SIG-M5 (cell line): ENCODE data around the gene UTS2.

Experiments
- DNase-seq: peaks from one replicate; lab custom pipeline; 2025; lab: John Stamatoyannopoulos, UW

UTS2 gene, protein sequence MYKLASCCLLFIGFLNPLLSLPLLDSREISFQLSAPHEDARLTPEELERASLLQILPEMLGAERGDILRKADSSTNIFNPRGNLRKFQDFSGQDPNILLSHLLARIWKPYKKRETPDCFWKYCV

DNA sequence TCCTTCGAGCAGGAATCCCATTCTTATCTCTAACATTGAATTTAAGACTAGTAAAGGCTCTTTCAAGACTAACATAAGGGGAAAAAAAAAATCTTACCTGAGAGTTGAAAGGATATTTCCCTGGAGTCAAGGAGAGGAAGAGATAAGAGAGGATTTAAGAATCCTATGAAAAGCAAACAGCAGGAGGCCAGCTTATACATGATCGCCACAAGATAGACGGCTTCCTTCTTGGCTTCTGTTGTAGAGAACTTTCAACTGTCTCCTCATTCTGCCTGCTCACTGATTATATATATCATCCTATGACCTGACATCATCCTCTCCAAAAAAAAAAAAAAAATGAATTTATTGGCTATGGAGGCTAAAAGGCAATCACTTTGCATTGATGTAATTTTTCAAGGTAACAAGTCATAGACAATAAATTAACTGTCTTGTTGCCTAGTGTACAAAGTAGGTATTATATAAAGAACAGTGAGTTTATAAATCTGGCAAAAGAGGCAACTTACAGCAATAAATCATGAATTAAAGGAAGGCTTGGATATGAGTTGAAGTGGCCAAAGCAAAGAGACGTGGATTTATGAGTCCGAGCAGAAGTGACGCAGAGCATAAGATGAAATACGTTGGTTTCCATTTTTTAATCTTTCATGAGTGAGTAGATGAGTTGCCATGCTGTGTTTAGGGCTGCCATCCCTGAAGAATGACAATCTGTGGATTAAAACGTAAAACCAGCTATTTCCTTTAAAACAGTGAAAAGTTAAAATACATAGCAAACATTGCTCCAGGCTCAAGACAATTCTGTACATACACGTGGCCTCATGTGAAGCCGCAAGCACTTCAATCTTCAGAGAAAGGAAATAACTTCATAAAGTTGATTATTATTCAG is at the start of gene UTS2:
UTS2 (minus strand) TSS at position 262 of the 880 bp plus-strand sequence; CDS start at position 200, 62 bp downstream.
- DNase-seq, result no peak

DNA sequence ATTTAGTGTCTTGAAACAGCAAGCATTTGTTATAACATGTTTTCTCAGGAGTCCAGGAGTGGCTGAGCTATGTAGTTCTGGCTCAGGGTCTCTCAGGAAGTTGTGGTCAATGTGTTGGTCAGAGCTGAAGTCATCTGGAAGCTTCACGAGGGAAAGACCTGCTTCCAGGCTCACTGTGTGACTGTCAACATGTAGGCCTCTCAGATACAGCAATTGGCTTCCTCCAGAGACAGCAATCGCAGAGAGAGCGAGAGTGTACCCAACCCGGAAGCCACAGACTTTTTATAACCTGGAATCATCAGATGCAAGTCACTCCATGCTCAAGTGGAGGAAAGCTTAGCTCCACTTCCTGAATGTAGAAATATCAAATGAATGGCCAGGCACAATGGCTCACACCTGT is 46.9 kb upstream of the UTS2 start:
- DNase-seq, result no peak

DNA sequence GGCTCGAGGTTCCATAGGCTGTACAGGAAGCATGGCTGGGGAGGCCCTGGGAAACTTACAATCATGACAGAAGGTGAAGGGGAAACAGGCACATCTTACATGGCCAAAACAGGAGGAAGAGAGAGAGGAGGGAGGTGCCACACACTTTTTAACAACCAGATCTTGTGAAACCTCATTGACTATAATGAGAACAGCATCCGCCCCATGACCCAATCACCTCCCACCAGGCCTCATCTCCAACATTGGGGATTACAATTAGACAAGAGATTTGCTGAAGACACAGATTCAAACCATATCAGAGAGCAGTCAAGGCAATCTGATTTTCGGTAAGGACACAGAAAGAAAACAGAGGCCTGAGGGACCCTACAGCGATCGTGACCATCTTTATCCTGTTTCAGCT is 46.1 kb upstream of the UTS2 start:
- DNase-seq, result no peak

DNA sequence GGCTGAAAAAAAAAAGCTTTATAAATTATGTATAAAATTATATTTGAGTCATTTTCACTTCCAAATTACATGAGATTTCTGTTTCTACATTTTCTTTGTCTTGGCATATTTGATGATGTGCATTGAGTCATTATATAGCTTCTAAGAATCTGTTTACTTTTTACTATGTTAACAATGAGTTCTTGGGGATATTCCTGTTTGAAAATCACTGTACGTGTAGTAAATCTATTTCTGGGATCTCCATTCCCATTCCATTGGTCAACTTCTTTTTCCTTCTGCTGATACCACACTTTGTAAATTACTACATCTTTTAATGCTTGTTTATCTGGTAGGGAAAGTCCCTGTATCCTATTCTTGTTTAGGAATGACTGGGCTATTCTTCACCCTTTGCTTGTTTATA is 44.1 kb upstream of the UTS2 start:
- DNase-seq, result no peak

DNA sequence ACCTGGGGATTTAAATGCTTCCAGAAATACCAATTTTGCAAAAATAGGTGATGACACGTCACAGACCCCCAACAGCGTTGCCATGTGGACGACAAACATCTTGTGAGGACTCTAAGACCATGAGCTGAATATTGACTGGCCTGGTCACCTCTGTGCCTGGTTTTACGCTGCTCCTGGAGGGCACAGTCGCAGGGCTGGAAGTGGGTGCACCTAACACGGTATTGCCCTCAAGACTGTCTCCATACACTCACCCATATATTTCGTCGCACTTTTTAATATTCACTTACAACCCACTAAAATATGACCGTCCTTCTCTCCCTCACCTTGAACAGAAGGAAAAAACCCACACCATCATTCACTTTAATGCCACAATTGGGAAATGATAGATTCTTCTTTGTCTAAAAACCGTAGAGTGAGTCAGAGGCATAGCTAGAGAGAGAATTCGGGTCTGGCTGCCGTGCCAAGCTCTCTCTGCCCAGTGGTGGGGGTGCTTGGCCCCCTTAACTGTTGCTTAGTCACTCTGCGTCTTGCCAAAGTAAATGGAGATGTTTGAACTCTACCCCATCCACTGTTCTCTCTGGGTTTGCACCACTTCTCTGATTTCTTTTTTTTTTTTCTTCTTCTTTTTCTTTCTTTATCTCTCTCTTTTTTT is 40.8 kb upstream of the UTS2 start:
- DNase-seq, result no peak

DNA sequence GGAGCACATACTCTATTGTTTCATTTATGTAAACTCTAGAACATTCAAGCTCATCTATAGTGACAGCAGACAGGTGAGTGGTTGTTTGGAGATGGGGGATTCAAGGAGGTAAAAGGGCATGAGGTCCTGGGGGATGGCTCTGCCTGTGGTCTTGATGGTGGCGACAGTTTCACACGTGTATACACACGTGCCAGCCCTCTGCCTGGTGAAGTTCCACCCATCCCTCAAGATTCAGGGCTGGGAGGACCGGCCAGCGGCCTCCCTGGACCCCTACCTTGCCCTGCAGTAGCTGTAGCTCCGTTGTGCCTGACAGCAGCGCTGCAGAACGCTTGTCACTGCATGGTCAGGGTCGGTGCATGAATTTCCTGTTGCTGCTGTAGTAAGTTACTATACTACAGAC is 38.9 kb upstream of the UTS2 start:
- no peak for DNase-seq

DNA sequence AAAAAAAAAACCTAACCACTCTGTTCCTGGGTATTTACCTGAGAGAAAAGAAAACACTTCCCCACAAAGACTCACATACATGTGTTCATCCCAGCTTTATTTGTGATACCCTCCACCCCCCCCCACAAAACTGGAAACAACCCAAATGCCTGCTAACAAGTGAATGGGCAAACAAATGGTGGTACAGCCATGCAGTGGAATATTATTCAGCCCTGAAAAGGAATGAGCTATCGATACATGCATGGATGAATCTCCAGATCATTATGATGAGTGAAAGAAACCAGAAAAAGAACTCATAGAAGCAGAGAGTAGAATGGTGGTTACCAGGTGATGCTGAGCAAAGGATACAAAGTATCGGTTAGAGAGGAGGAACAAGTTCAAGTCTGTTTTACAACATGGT is 38.0 kb upstream of the UTS2 start:
- DNase-seq, result no peak

DNA sequence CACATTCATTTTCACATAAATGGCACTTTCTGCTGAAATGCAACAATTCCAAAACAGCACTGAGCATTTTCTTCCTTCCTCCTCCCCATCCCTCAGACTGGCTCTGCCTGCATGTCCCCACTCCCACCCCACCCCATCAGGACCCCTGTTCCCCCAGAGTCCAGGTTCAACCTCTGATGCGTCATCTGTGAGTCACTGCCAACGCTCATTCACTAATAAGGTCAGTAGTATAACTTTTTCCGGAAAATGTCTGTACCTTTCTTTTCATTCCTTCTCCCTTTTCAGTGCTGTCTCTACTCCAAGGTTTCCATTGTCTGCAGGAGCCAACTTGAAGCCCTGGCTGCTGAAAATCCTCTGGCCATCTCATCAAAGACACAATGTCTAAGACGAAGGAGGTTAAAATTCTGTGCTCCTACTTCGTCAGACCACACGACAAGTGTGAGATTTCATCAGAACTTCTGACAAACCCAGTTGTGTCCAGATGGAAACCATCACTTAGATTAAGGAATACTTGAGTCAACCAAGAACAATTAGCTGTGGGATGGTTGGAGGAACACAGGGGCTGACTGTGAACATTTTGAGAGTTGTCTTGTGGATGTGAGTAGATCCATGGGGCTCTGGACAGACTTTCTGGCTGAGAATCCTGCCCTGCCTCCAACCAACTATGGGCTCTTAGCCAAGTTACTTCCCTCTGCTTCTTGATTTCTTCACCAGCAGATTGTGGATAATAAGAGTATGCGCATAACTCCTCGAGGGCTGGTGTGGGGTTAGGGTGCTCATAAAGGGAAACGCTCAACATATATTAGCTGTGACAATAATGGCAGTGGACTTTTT is 35.6 kb upstream of the UTS2 start:
- DNase-seq, result no peak

DNA sequence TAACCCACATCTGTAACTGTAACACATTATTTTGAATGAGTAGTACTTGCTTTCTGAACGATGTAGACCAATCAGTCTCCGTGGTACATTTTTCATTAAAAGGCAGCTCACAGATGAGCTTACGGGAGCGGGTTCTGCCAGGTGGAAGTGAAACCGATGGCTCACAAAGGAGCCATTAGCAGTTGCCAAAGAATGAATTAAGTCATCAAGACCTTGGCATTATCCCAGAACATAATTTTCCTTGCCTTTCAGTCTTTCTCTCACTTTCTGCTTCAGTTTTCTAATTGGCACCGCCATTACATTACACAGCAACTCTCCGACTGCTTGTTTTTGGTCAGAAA is 33.5 kb upstream of the UTS2 start:
- peak; percentile 21 for DNase-seq

DNA sequence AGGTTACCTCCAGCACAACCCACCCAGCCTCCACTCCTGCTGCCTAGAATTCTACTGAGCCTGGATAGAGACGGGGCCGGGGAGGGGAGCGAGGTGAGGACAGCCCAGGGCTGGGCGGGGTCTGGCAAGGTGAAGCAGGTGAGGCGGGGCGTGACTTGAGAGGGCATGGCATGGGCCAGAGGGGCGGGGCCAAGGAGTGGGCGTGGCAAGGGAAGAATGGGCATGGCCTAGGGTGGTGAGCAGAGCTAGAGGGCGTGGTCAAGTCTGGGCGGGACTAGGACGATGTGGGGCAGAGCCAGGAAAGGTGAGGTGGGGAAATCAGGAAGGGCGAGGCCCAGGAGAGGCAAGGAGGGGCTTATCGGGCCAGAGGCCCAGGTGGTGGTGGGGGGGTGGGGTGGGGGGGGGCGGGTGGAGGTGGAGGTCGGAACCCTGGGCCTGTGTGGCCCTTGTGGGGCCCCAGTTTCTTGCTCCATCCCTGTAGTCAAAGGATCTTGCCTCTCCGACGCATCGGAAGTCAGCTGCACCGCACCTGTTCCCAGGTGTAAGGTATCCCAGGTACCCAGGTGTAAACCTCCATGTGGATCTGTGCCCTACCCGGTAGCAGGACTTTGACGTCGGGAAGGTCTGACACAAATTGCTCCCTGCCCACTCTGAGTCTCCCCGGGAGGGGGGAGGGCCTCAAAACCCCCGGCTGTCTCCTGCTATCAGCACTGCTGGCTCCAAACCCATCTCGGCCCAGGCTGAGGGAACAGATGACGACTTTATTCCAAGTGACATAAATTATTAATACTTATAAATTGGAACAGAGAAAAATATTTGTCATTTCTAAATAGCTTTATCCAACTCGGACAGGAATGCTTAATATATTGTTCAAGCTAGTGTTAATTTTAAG is 32.9 kb upstream of the UTS2 start:
- no peak for DNase-seq

DNA sequence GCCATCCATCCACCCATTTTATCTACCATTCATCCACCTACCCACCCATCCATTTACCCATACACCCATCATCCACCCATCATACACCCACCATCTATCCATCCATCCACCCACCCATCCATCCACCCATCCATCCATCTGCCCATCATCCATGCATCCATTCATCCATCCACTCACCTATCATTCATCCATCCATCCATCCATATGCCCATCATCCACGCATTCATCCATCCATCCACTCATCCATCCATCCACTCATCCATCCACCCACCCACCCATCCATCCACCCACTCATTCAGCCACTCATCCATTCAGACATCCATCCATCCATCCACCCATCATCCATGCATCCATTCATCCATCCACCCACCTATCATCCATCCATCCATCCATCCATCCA is 31.9 kb upstream of the UTS2 start:
- no peak for DNase-seq

DNA sequence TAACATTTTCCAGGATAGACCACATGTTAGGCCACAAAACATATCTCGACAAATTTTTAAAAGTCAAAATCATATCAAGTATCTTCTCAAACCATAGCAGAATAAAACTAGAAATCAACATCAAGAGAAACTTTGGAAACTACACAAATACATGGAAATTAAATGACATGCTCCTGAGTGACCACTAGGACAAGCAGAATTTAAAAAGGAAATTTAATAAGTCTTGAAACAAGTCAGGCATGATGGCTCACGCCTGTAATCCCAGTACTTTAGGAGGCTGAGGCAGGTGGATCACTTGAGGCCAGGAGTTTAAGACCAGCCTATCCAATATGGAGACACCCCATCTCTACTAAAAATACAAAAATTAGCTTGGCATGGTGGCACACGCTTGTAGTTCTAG is 26.4 kb upstream of the UTS2 start:
- no peak for DNase-seq

DNA sequence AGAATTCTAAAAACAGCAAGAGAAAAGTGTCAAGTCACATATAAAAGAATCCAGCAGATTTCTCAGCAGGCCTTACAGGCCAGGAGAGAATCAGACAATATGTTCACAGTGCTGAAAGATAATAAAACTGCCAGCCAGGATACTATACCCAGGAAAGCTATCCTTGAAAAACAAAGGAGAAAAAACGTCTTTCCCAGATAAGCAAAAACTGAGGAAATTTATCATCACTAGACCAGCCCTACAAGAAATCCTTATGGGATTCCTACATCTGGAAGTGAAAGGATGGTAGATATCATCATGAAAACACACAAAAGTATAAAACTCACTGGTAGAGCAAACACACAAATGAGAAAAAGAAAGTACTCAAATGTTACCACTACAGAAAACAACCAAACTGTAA is 25.2 kb upstream of the UTS2 start:
- no peak for DNase-seq

DNA sequence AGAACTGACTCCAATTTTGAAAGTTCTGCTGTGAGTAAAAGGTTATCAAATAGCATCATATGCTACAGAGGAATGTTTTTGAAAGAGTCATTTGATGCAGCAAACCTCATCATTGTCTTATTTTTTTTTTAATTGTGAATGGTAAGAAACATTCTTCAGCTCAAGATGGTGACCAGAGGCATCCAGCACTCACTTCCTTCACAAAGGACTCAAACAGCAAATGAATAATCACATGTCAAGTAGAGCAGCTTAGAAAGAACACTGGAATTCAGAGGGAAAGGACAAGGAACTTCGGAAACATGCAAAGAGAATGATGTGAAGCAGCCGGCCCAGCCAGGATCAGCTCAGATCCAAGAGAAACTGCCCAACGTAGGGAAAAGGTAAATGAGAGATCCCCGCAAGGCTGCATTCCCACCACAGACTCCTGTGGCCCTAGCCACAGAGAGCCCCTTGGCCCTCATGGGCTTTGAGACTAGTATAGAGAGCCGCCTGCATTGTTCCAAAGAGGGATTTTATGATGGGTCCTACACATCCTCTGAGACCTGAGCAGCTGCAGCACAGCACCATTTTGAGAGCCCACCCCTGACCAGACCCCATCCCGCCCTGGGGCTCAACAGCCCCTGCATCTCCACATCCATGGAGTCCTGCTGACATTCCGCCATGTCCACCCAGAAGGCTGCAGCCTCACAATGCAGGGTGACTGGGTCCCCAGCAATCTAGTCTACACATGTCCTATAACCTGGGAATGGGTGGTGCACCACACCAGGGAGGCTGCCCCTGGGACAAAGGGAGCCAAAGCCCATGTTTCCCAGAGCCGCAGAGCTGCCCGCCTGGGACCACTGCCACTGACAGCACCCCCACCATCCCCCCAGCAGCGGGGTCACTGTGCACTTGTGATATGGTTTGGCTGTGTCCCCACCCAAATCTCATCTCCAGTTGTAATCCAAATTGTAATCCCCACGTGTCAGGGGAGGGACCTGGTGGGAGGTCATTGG is 21.2 kb upstream of the UTS2 start:
- DNase-seq, result no peak

DNA sequence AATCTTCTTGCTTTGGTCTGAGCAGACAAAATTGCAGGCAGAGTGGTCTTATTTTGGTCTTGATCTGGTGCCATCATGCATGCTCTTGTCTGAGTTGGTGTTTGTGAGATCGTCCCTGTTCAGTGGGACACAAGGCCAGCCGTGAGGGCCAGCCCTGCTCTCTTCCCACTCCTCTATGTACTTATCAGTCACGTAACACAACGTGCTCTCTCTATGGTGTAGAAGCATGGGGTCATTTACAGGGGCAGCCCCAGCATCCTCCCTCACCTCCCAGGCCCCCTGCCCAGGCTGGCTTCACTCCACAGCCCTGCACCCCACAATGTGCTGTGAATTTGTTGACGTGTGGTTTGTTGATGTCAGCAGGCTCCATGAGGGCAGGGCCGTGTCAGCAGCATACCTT is 18.3 kb upstream of the UTS2 start:
- no peak for DNase-seq

DNA sequence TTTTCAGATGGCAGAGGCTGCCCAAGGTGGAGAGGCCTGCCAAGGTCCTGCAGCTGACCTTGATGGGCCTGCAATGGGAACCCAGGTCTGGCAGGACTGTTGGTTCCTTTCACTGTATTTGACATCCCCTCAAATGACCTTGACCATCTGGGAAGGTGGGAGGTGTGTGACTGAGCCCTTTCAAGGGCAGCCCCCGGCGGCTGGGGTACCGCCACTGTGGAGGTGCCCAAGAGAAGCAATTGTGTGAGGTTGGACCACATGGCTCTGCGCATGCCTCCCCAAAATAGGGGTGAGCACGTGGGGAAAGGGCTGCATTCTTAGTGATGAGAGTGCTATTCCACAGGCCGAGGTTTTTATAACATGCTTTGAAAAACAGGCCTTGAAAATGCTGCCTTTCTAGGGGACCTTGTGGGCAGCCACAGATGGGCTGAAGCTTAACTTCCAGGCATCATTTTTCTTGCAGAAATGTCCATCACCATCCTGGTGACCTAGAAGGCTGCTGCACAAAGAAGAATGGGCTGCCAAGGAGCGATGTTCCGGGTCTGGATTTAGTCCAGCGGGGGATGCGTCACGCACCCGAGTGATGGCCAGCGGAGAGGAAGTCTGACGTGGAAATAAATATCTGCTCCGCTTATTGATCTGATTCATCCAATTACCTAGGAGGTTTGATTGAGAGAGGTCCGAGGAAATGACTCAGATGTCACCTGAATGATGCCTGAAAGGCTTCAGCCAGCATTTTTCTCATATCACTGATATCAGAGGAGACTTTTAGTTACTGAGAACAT is 16.5 kb upstream of the UTS2 start:
- no peak for DNase-seq

DNA sequence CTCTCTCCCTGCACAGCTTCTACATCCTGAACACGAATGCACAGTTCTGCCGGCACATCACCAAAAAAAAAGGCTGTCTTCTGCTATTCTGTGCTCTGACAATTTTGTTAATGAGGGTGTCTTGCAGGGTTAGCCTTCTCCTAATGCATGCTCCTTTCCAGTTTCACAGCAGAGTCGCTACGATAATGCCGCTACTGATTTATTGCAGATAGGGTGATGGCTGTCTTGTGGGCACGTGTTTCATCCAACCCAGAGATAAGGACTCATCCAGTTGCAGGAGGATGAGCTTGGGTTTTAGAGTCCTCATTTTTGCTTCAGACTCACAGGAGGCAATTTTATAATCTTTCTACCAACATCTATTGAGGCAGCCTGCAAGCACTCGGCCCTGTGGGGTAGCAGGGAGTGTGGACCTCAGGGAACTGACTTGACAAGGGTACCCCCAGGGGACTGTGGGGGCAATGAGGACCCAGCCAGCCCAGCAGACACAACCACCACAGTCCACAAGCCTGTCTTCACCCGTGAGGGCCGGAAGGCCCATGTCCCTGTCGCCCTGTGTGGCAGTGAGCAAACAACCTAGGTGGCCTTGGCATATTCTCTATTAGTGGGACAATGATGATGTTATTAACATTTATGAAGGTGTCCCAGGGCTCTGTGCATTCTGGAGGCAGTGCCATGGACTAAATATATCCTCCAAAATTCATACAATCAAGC is 15.4 kb upstream of the UTS2 start:
- no peak for DNase-seq

DNA sequence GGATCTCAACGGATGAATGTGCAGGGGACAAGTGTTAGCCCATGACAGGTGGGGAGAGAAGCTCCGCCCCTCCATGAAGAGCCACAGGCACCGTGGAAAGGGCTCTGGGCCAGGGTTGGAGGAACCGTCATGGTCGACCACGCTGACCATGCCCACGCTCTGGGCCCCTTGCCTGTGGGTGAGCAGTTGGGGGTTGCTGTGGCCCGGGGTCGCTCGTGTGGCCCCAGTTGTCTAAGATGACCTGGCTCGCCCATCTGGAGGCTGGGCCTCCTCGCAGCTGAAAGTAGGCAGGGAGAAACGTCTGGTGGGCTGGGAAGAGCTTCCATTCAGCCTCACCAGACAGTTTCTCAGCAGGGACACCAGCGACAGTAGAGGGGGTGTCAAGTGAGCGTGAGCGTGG is 13.1 kb upstream of the UTS2 start:
- DNase-seq, result no peak
